Activated CD8-positive, alpha-beta memory T cell treated with anti-CD3 and anti-CD28 coated beads, Interleukin-2, amount 10 ng/mL, durations not matched to agents 7 days and 5 days (primary cell): Measurements from ENCODE around the gene KSR1. TPM values are rescaled to one million over a fixed set of nuclear protein-coding genes. Genes with fewer than 3 reads are reported as not detected.

ENCODE experiments used
- ATAC-seq: fragments of 150-1000 bp; cut with Tn5 transposase; one replicate; pipeline ENCODE4 v1.10.0; 2021; ENCODE audit warnings: moderate library complexity
- CTCF ChIA-PET: fragments of 350-600 bp; sonication (Branson Sonifier 250); formaldehyde crosslinking; loops from one replicate; lab custom pipeline; 2021; ENCODE audit warnings: antibody characterized with exemption; lab: Charles Lee
- DNase-seq: peaks from one replicate; pipeline ENCODE4 v3.0.0-alpha.2; 2020
- H3K27ac Mint-ChIP-seq: one replicate; pipeline ENCODE4 v1.8.0; 2021; ENCODE audit warnings: mild to moderate bottlenecking, mixed read lengths
- H3K27me3 Mint-ChIP-seq: one replicate; pipeline ENCODE4 v1.8.0; 2021; ENCODE audit warnings: mixed read lengths
- H3K36me3 Mint-ChIP-seq: one replicate; pipeline ENCODE4 v1.8.0; 2021; ENCODE audit warnings: mild to moderate bottlenecking, mixed read lengths
- H3K4me1 Mint-ChIP-seq: one replicate; pipeline ENCODE4 v1.8.0; 2021; ENCODE audit warnings: mixed read lengths
- H3K4me3 Mint-ChIP-seq: one replicate; pipeline ENCODE4 v1.8.0; 2021; ENCODE audit warnings: mild to moderate bottlenecking, moderate library complexity, mixed read lengths
- H3K9me3 Mint-ChIP-seq: one replicate; pipeline ENCODE4 v1.8.0; 2022; ENCODE audit warnings: low read depth, mixed read lengths
- total RNA-seq, 2 experiments: library from RNA; stranded (reverse); gene quantifications; one replicate each; pipeline ENCODE4 v1.2.3, GENCODE V29; 2021

KSR1 gene
- total RNA-seq, 2 experiments from 2014 or later = 56.6 to 70.4 TPM

- Mint-ChIP-seq H3K27ac (peak overlapping the region; percentile 80), H3K4me3 (no peak overlapping the region), H3K9me3 (no peaks in the 10 kb centered on the region), H3K36me3 (peaks cover 13% of the 10 kb centered on the region), H3K4me1 (peaks cover 84% of the 10 kb centered on the region), H3K27me3 (no peaks in the 10 kb centered on the region)
- CTCF ChIA-PET = interaction anchor here (0.9 to 3.3 kb wide), 5 partner anchors 8 to 89 kb away, joined by 3 to 17 read pairs (median 6); no protein-coding TSS in a partner anchor
- no peak for DNase-seq
- ATAC-seq = no peak
These were observed 113.8 kb downstream of the KSR1 start for GRCh38 chr17:27569884-27570577.

GRCh38 chr17:27570578-27570914 lies 114.3 kb downstream of the KSR1 start:
- CTCF ChIA-PET = interaction anchor here (0.9 to 3.3 kb wide), 3 partner anchors 8 to 29 kb away, joined by 4 to 17 read pairs (median 6); no protein-coding TSS in a partner anchor
- DNase-seq = no peak
- Mint-ChIP-seq H3K27me3 (no peaks in the 10 kb centered on the region), H3K4me3 (no peak overlapping the region), H3K4me1 (peaks cover 86% of the 10 kb centered on the region), H3K27ac (peak overlapping the region; percentile 80), H3K9me3 (no peaks in the 10 kb centered on the region), H3K36me3 (peaks cover 15% of the 10 kb centered on the region)
- no peak for ATAC-seq

GRCh38 chr17:27571563-27572352 lies 115.5 kb downstream of the KSR1 start:
- Mint-ChIP-seq H3K27me3 (no peaks in the 10 kb centered on the region), H3K36me3 (peaks cover 16% of the 10 kb centered on the region), H3K4me1 (peaks cover 86% of the 10 kb centered on the region), H3K27ac (peak overlapping the region; percentile 68), H3K9me3 (no peaks in the 10 kb centered on the region), H3K4me3 (no peak overlapping the region)
- DNase-seq = no peak
- CTCF ChIA-PET = no interaction called here
- no peak for ATAC-seq

- H3K4me1 Mint-ChIP-seq = peaks cover 88% of the 10 kb centered on the region
These were observed 116.4 kb downstream of the KSR1 start for GRCh38 chr17:27572665-27573064.

GRCh38 chr17:27573548-27573947 lies 117.3 kb downstream of the KSR1 start:
- DNase-seq (no peak), ATAC-seq (no peak)
- Mint-ChIP-seq H3K9me3 (no peaks in the 10 kb centered on the region), H3K36me3 (peaks cover 16% of the 10 kb centered on the region), H3K27me3 (no peaks in the 10 kb centered on the region), H3K4me3 (no peak overlapping the region), H3K27ac (no peak overlapping the region), H3K4me1 (peaks cover 91% of the 10 kb centered on the region)
- CTCF ChIA-PET = interaction anchor here (1.0 to 4.2 kb wide), 8 partner anchors 21 to 118 kb away, joined by 3 to 23 read pairs (median 4); no protein-coding TSS in a partner anchor

More at GRCh38 chr17:27572665-27573064, 116.4 kb downstream of the KSR1 start:
- ATAC-seq (peak; percentile 47), DNase-seq (peak; percentile 71)
- Mint-ChIP-seq H3K27me3 (no peaks in the 10 kb centered on the region), H3K27ac (peak overlapping the region; percentile 68), H3K4me3 (no peak overlapping the region), H3K9me3 (no peaks in the 10 kb centered on the region), H3K36me3 (peaks cover 16% of the 10 kb centered on the region)
- CTCF ChIA-PET = interaction anchor here (1.2 to 1.4 kb wide), 4 partner anchors 24 to 30 kb away, joined by 3 to 5 read pairs (median 4); no protein-coding TSS in a partner anchor

GRCh38 chr17:27573971-27574525 lies 117.8 kb downstream of the KSR1 start:
- Mint-ChIP-seq H3K36me3 (peaks cover 16% of the 10 kb centered on the region), H3K4me1 (peaks cover 91% of the 10 kb centered on the region), H3K27me3 (no peaks in the 10 kb centered on the region), H3K4me3 (no peak overlapping the region), H3K27ac (peak overlapping the region; percentile 61), H3K9me3 (no peaks in the 10 kb centered on the region)
- DNase-seq (no peak), ATAC-seq (no peak)
- CTCF ChIA-PET = interaction anchor here (1.0 to 4.2 kb wide), 9 partner anchors 13 to 118 kb away, joined by 3 to 23 read pairs (median 4); no protein-coding TSS in a partner anchor

- ATAC-seq (no peak), DNase-seq (no peak)
- H3K36me3 Mint-ChIP-seq = peaks cover 19% of the 10 kb centered on the region
- CTCF ChIA-PET = interaction anchor here (0.9 to 4.2 kb wide), 5 partner anchors 10 to 120 kb away, joined by 3 to 23 read pairs (median 4); partner anchors contain the start of gene KSR1
- H3K4me1 Mint-ChIP-seq = peaks cover 92% of the 10 kb centered on the region
- no peak overlapping the region for H3K4me3 Mint-ChIP-seq
- H3K9me3 Mint-ChIP-seq = no peaks in the 10 kb centered on the region
- no peaks in the 10 kb centered on the region for H3K27me3 Mint-ChIP-seq
- H3K27ac Mint-ChIP-seq = peak overlapping the region; percentile 63
These were observed 119.1 kb downstream of the KSR1 start for GRCh38 chr17:27575096-27575911.

GRCh38 chr17:27575912-27576252 lies 119.6 kb downstream of the KSR1 start:
- DNase-seq (no peak), ATAC-seq (no peak)
- H3K4me1 Mint-ChIP-seq = peaks cover 93% of the 10 kb centered on the region
- H3K9me3 Mint-ChIP-seq = no peaks in the 10 kb centered on the region
- CTCF ChIA-PET = interaction anchor here (1.1 to 4.2 kb wide), 3 partner anchors 12 to 120 kb away, joined by 4 to 23 read pairs (median 4); partner anchors contain the start of gene KSR1
- no peaks in the 10 kb centered on the region for H3K27me3 Mint-ChIP-seq
- peak overlapping the region; percentile 63 for H3K27ac Mint-ChIP-seq
- H3K4me3 Mint-ChIP-seq = no peak overlapping the region
- H3K36me3 Mint-ChIP-seq = peaks cover 19% of the 10 kb centered on the region

- Mint-ChIP-seq H3K27me3 (no peaks in the 10 kb centered on the region), H3K4me3 (no peak overlapping the region), H3K27ac (peak overlapping the region; percentile 79), H3K36me3 (peaks cover 19% of the 10 kb centered on the region), H3K4me1 (peaks cover 94% of the 10 kb centered on the region), H3K9me3 (no peaks in the 10 kb centered on the region)
- CTCF ChIA-PET = interaction anchor here (1.2 to 4.2 kb wide), 2 partner anchors 19 to 24 kb away, joined by 5 to 23 read pairs; no protein-coding TSS in a partner anchor
- DNase-seq (no peak), ATAC-seq (no peak)
These were observed 120.3 kb downstream of the KSR1 start for GRCh38 chr17:27576477-27577083.

GRCh38 chr17:27577121-27577761 lies 121.0 kb downstream of the KSR1 start:
- no peak for DNase-seq
- Mint-ChIP-seq H3K27me3 (no peaks in the 10 kb centered on the region), H3K4me1 (peaks cover 94% of the 10 kb centered on the region), H3K4me3 (no peak overlapping the region), H3K36me3 (peaks cover 19% of the 10 kb centered on the region), H3K9me3 (no peaks in the 10 kb centered on the region), H3K27ac (peak overlapping the region; percentile 88)
- CTCF ChIA-PET = interaction anchor here (1.2 to 4.9 kb wide), 4 partner anchors 8 to 24 kb away, joined by 5 to 48 read pairs (median 20); no protein-coding TSS in a partner anchor
- no peak for ATAC-seq

- CTCF ChIA-PET = interaction anchor here (0.9 to 4.9 kb wide), 9 partner anchors 9 to 284 kb away, joined by 3 to 48 read pairs (median 7); partner anchors contain the start of genes KSR1 and WSB1
- DNase-seq (no peak), ATAC-seq (no peak)
- H3K4me1 Mint-ChIP-seq = peaks cover 87% of the 10 kb centered on the region
- no peak overlapping the region for H3K4me3 Mint-ChIP-seq
- peak overlapping the region; percentile 88 for H3K27ac Mint-ChIP-seq
- no peaks in the 10 kb centered on the region for H3K27me3 Mint-ChIP-seq
- H3K36me3 Mint-ChIP-seq = peaks cover 22% of the 10 kb centered on the region
- no peaks in the 10 kb centered on the region for H3K9me3 Mint-ChIP-seq
These were observed 121.9 kb downstream of the KSR1 start for GRCh38 chr17:27577884-27578717.
